GM19025 (cell line): Measurements from ENCODE around the gene RNF130.

Experiments
- ATAC-seq: cut with Tn5 transposase; IDR thresholded peaks from one replicate; pipeline ENCODE4 v1.9.1; 2021; ENCODE audit warnings: mild to moderate bottlenecking, low read depth, moderate library complexity; ENCODE audit not compliant: unreplicated experiment

RNF130 gene

DNA sequence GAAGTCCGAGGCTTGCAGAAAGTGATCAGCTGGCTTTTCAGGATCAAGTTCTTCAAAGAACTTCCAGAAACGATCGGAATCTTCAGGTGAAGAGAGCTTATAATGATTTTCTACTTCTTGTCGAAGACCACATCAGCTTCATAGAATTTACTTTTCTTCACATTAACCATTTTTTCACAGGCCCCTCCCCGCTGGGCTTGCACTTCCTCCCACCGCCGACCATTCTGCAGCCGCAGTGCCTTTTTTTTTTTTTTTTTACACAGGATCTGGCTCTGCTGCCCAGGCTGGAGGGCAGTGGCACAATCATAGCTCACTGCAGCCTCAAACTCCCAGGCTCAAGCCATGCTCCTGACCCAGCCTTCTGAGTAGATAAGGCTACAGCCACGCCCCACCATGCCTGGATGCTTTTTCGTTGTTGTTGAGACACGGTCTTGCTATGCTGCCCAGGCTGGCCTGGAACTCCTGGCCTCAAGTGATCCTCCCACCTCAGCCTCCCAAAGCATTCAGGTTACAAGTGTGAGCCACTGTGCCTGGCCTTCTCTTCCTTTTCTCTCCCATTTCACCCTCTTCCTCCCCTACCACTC is 15.3 kb upstream of the RNF130 start:
- ATAC-seq = no peak

GRCh38 chr5:180085837-180086236 is 14.3 kb upstream of the RNF130 start:
- no peak for ATAC-seq

DNA sequence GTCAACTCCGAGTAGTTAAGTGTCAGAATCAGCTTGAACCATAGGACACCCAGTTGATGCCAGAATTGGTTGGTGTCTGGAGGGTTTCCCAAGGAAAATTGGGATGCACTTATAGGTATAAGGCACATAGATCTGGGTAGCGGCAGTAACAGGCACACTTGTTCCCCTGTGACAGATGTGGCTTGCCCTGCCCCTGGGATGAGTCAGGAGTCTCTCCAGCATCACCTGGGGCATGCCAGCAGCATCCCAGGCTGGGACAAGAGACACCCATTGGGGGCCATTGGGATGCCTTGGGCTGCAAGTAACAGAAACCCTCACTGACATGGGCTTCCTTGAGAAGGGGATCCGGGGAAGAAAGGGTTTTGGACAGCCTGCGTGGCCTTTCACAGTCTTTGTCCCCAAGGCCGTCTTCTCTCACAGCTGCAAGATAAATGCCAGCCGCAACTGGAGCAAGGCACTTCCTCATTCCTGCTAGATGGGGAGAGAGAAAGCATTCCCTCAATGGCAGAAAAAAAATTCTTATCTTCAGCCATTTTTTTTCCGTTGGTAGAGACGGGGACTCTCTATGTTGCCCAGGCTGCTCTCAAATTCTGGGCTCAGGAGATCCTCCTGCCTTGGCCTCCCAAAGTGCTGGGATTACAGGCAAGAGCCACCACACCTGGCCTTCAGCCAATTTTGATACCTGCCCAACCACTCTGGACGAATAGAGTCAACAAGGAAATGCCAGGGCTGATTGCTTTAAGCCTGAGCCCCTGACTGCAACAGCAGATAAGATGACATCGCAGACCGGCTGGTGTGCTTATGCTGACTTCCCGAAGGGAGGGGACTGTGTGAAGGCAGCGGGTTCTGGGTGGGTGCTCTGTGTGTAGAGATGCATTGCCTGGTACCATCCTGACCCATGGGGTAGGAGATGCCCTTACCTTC is 13.3 kb upstream of the RNF130 start:
- no peak for ATAC-seq

- no peak for ATAC-seq
Observed at GRCh38 chr5:180083529-180084060, 12.0 kb upstream of the RNF130 start.

DNA sequence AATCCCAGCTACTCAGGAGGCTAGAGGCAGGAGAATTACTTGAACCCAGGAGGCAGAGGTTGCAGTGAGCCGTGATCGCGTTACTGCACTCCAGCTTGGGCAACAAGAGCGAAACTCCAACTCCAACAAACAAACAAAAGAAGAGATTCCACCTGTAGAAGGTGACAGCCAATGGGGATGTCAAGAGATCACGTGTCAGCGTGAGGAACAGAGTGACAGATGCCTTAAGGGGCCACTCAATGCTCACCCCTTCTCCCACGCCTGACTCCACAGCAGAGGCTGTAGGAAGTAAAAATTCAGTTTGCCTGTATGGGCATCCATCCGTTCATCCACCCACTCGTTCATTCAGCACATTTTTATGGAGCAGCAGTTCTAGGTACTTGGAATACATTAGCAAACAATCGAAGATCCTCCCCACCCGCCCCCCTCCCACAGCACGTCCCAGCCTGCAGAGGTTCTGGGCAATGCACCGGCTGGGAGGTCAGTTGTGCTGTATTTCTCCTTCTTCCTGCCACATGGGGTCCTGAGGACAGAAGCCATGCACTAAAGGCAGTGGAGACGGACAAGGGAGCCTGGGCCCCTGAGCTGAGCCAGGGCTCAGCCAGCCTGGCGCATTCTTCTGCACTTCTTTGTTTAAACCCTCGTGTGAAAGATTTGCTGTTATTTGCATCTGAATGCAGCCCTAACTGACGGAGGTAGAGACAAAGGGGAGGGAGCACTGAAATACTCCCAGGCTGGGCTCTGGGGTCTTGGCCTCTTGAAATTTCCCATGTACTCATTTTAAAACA is 11.3 kb upstream of the RNF130 start:
- no peak for ATAC-seq

DNA sequence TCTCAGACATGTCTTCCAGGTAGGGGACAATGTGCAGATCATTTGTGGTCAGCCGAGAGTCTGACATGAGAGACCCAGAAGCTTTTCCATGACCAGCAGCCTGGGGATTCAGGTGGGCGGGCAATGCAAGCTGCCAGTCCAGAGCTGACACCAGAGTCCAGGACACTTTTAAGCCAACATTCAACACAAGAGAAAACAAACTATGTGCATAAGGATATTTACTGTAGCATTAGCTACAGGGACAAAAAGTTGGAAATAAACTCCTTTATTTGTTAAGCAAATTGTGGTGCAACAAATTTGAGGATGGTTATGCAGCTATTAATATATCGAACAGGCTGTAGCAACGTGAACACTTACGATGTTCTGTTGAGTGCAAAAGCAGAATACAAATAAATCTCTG is 9.9 kb upstream of the RNF130 start:
- ATAC-seq = no peak

DNA sequence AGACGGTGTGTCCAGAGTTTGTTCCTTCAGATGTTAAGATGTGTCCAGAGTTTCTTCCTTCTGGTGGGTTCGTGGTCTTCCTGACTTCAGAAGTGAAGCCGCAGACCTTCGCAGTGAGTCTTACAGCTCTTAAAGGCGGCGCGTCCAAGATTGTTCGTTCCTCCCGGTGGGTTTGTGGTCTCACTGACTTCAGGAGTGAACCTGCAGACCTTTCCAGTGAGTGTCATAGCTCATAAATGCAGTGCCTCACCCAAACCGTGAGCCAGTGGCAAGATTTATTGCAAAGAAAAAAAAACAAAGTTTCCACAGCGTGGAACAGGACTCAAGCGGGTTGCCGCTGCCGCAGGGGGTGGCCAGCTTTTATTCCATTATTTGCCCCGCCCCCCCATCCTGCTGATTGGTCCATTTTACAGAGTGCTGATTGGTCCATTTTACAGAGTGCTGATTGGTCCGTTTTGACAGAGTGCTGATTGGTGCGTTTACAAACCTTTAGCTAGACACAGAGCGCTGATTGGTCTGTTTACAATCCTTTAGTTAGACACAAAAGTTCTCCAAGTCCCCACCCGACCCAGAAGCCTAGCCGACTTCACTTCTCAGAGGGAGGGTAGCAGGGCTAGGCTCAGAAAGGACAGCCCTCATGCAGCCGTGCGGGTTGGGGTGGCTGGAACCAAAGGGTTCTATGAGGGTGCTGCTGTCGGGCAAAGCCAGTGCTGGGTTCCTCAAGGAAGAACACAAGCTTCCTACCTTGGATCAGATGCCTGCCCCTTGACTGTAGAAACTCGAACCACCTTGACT is 9.1 kb upstream of the RNF130 start:
- ATAC-seq = no peak

- no peak for ATAC-seq
Observed at GRCh38 chr5:180079702-180080466, 8.3 kb upstream of the RNF130 start.

DNA sequence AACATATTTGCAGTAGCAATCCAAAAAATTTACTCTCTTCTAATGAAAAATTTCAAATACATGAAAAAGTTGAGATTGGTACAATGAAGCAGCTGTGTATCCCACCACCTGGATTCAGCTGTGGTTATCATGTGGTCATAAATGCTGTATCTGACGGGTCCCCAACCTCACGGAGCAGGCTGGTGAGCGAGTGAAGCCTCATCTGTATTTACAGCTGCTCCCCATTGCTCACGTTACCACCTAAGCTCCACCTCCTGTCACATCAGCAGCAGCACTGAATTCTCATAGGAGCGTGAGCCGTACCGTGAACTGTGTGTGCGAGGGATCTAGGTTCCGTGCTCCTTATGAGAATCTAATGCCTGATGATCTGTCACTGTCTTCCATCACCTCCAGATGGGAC is 6.8 kb upstream of the RNF130 start:
- ATAC-seq = no peak

DNA sequence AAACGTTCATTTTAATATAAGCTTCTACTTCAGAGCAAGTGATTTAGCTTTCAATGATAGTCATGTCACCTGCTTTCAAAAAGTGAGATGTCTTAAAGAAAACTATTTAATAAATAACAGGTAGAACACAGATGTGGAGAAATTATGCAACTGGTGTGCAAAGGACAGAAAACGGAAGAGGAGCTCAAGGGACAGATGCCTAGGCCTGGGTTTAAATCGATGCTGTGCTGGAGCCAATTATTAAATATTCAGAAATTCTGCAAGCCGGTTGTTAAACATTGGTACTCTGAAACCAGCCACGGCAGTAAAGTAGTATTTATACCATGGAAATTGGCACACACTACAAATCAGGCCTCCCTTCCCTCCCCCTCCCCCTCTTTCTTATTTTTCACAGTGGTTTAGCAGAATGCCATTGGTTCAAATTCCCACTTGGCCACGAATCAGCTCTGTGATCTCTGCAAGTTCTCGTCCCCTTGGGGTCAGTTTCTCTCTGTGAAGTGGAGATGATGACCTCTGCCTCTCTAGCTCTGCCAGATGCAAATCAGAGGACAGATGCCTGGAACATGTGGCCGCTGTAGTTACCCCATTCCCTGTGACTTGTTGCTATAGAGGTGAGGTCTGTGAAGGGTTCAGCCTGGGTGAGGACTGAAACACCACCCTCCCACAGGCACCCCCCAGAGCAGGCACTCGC is 6.2 kb upstream of the RNF130 start:
- no peak for ATAC-seq

DNA sequence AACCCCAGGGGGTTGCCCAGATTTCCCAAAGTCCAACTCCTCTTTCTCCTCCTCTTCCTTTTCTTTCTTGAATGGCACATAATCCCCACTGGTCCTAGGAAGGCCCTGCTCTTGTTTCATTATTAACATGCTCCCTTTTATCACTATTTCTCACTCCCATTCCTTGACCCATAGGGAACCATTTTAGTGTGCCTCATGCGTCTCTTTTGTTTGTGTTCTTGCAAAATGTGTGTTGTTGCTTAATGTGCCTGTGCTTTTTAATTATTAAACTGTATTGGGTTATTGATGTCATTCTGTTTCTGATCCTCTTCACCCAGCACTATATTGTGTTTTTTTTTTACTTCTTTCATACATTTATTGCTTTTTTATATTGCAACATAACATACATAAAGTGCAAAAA is 4.1 kb upstream of the RNF130 start:
- ATAC-seq = no peak

DNA sequence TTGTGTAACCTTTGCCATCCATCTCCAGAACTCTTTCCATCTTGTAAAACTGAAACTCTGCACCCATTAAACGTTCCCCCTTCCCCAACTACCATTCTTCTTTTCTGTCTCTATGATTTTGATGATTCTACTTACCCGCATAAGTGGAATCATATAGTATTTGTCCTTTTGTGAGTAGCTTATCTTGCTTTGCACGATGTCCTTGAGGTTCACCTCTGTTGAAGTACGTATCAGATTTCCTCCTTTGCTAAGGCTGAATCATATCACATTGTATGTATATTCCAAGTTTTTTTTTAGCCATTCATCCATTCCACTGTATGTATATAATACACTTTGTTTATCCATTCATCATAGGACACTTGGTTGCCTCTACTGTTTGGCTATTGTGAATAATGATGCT is 2.9 kb upstream of the RNF130 start:
- ATAC-seq = no peak

- no peak for ATAC-seq
Observed at GRCh38 chr5:180072556-180072955, 997 bp upstream of the RNF130 start.

DNA sequence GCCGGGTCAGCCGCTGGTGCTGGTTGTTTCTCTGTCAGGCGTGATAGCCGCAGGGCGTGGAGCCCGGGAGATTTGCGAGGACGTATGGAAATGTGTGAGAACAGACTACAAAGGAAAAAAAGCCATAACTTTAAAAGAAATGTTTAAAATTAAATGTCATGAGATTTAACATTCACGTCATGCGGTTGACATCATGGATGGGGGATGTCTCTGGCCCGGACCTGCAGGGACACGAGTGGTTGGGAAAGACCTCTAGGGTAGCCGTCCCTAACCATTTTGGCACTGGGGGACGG is 643 bp upstream of the RNF130 start:
- no peak for ATAC-seq

DNA sequence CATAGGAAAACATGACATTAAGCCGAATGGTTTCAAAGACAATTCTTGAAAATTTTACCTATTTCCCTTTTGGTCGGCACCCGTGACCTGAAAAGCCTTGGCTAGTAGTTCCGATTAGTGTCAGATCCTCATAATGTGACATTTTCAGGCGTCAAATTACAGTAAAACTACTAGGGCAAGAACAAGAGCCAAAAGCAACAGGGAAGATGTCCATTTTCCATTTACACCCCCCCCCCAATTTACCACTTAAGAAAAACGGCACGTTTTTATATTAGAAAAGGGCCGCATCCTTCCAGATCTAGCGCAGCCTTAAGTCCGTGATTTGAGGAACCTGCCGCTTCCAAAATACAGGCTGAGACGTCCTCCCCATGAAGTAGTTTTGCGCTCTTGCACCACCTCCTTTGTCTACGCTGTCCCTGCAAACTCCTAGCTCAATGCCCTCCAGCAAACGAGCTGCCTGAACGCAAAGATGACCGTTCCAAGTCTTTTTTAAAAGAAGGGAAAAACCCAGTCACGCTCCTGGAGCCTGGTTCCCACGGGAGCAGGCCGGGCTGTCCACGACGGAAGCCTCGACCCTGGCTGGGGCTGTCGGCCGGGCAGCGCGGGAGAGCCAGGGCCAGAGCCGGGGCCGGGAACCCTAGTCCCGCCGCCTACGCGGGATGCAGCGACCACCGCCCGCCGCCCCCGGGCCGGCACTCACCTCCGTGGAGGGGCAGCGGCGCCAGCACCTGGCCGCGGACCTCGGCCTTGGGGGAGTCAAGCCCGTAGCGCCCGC is 616 bp downstream of the RNF130 start:
- ATAC-seq = no peak

DNA sequence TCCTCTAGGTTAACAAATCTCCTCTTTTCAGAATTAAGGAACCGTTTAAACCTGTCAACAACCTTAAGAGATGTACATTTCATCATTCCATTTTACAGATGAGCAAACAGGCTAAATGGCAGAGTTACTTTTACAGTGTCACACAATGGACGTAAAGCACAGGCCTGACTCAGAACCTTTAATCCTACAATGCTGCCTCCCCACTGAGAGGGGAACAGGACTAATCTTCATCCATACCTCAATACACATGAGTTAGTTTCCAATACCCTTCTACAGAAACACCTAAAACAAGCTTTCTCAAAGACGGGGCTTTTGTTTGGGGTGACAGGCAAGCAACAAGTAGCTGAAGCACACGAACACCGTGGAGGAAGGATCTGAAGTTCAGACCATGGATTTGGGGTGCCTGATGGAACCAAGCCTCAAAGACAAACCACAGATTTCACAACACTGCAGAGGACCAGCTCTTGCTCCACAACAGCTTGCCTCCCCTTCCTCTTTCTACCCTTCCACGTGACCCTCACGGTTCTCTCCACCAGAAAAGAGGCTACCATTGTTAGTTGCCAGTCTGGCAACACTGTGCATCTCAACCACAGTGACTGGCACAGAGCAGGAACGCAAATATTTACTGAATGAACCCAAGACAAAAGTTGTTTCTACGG is 1.8 kb downstream of the RNF130 start:
- no peak for ATAC-seq

DNA sequence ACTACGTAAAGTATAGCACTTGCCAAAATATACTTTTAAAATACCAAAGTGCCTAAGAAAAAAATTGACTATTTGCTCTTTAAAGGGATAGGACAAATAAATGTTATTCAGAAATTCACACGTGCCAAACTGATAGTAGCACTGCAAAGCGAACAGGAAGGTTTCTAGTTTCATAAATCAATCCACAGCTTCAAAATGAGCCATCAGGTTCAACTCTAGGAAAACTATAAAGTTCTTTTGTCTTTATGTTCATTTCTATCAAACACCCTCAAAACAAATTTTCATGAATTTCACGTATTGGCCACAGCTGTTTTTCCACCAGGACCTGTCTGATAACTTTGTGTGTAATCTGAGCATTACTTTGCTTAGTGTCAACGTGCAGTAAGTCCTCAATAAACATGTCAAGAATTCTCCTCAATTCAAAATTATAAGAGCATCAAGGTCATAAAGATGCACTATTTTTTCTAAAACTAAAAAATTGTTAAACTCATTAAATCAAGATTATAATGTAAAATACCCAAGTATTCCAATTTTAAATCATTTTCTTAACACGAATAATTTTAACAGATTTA is 3.0 kb downstream of the RNF130 start:
- ATAC-seq = no peak

GRCh38 chr5:180067986-180068385 is 3.6 kb downstream of the RNF130 start:
- ATAC-seq = no peak
